ENCODE results near the gene C21orf58. TPM values are rescaled to one million over a fixed set of nuclear protein-coding genes. Genes with fewer than 3 reads are reported as not detected.

C21orf58 gene
- total RNA-seq, 4 donors from 2014 or later = 0.44 to 1.6 (median 0.74) TPM

DNA sequence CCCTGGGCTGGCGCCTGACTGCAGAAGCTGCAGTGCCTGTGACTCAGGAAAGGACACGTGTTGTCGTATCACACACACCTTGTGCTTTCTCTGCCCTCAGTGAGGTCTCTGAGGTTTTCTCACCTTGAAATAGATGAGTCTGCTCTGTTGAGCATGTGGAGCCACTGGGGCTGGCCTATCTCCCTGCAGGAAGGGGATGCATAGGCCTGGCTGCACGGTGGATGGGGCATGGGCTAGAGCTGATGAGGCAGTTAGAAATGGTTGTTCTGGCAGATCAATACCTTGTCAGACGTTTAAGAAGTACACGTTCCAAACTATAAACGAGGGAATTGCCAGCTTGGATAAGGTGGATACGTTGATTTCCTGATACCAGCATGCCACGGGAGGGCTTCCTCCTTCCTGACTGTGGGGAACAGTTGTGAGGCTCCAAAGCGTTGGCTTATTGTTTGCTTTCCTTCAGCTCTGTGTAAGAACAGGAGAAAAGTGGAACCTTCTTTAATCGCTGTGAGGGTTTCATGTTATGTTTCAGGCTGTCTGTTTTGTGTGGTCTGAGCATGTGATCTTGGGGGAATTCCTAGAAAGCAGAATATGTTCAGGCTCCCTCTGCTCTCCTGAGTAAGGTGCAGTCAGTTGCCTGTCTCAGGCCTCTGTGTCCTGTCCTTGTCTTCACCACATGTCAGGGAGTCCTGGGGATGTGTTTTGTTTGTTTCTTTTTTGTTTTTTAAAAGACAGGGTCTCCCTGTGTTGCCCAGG, 45.0 kb upstream of the C21orf58 start:
- peaks cover 4 to 61% of the 10 kb centered on the region in 2 donors for H3K36me3 ChIP-seq
- H3K27me3 ChIP-seq = no peaks in the 10 kb centered on the region
- TF ChIP-seq CTCF (IDR thresholded peaks at IDR 0.05 in 4 of 5, conservative IDR thresholded peaks at IDR 0.05 in 1 of 5) (no peak), POLR2A (IDR thresholded peaks at IDR 0.05) (peak in 1 of 2 donors; percentile 25)
- H3K9me3 ChIP-seq = no peaks in the 10 kb centered on the region
- DNase-seq = peak; percentile 62 to 69
- peak overlapping the region in 2 of 4 donors; percentile 4 to 14 for H3K4me3 ChIP-seq
- intact Hi-C loops (cut with DNase I; ENCODE audit: low total_unique reads) = no loop called here
- ATAC-seq = peak; percentile 72 to 81
- peaks cover 16 to 50% of the 10 kb centered on the region in 2 donors for H3K4me1 ChIP-seq
- peak overlapping the region; percentile 97 to 99 (median 98) for H3K27ac ChIP-seq
- in situ Hi-C loops (cut with MboI; ENCODE audit: low sequenced_read_pairs in 4 of 4) = no loop called here

GRCh38 chr21:46366966-46367365, 43.3 kb upstream of the C21orf58 start:
- in situ Hi-C loops (cut with MboI; ENCODE audit: low sequenced_read_pairs in 4 of 4) = no loop called here
- Histone ChIP-seq H3K9me3 (no peaks in the 10 kb centered on the region), H3K4me1 (peaks cover 30 to 50% of the 10 kb centered on the region in 2 donors), H3K36me3 (peaks cover 4 to 74% of the 10 kb centered on the region in 2 donors), H3K27me3 (no peaks in the 10 kb centered on the region), H3K4me3 (no peak overlapping the region), H3K27ac (peak overlapping the region; percentile 97 to 99 (median 98))
- DNase-seq = no peak
- intact Hi-C loops (cut with DNase I; ENCODE audit: low total_unique reads) = no loop called here
- no peak for ATAC-seq
- TF ChIP-seq CTCF (IDR thresholded peaks at IDR 0.05 in 4 of 5, conservative IDR thresholded peaks at IDR 0.05 in 1 of 5) (no peak), POLR2A (IDR thresholded peaks at IDR 0.05) (no peak)

- Histone ChIP-seq H3K27me3 (no peaks in the 10 kb centered on the region), H3K4me1 (peaks cover 34 to 55% of the 10 kb centered on the region in 2 donors), H3K36me3 (peaks cover 4 to 74% of the 10 kb centered on the region in 2 donors), H3K4me3 (no peak overlapping the region), H3K9me3 (no peaks in the 10 kb centered on the region), H3K27ac (peak overlapping the region; percentile 97 to 99 (median 98))
- DNase-seq (no peak), ATAC-seq (no peak)
- TF ChIP-seq CTCF (IDR thresholded peaks at IDR 0.05 in 4 of 5, conservative IDR thresholded peaks at IDR 0.05 in 1 of 5) (no peak), POLR2A (IDR thresholded peaks at IDR 0.05) (no peak)
- intact Hi-C loops (cut with DNase I; ENCODE audit: low total_unique reads) = no loop called here
- in situ Hi-C loops (cut with MboI; ENCODE audit: low sequenced_read_pairs in 4 of 4) = no loop called here
Observed at GRCh38 chr21:46366561-46366960, 42.9 kb upstream of the C21orf58 start.

GRCh38 chr21:46366091-46366490, 42.4 kb upstream of the C21orf58 start:
- peak overlapping the region; percentile 97 to 99 (median 98) for H3K27ac ChIP-seq
- no peak for DNase-seq
- in situ Hi-C loops (cut with MboI; ENCODE audit: low sequenced_read_pairs in 4 of 4) (no loop called here), intact Hi-C loops (cut with DNase I; ENCODE audit: low total_unique reads) (no loop called here)
- no peak for ATAC-seq
- peaks cover 4 to 76% of the 10 kb centered on the region in 2 donors for H3K36me3 ChIP-seq
- H3K27me3 ChIP-seq = no peaks in the 10 kb centered on the region
- peaks cover 38 to 59% of the 10 kb centered on the region in 2 donors for H3K4me1 ChIP-seq
- no peak overlapping the region for H3K4me3 ChIP-seq
- no peaks in the 10 kb centered on the region for H3K9me3 ChIP-seq
- no peak for TF ChIP-seq POLR2A (IDR thresholded peaks at IDR 0.05)
- no peak for TF ChIP-seq CTCF (IDR thresholded peaks at IDR 0.05 in 4 of 5, conservative IDR thresholded peaks at IDR 0.05 in 1 of 5)

All from gastrocnemius medialis (tissue), 4 donors.